ENCODE data around the gene HDAC6.
"Not testable (repeated sequence)": the region's sequence is repeated elsewhere in the genome, so short reads cannot be mapped to it uniquely, and the experiment has no call there.

Gene HDAC6

GRCh38 chrX:48824066-48824465 lies 22.2 kb downstream of the HDAC6 start:
- no peak for DNase-seq (ENCODE audit: low read depth in 3 of 3)

DNA sequence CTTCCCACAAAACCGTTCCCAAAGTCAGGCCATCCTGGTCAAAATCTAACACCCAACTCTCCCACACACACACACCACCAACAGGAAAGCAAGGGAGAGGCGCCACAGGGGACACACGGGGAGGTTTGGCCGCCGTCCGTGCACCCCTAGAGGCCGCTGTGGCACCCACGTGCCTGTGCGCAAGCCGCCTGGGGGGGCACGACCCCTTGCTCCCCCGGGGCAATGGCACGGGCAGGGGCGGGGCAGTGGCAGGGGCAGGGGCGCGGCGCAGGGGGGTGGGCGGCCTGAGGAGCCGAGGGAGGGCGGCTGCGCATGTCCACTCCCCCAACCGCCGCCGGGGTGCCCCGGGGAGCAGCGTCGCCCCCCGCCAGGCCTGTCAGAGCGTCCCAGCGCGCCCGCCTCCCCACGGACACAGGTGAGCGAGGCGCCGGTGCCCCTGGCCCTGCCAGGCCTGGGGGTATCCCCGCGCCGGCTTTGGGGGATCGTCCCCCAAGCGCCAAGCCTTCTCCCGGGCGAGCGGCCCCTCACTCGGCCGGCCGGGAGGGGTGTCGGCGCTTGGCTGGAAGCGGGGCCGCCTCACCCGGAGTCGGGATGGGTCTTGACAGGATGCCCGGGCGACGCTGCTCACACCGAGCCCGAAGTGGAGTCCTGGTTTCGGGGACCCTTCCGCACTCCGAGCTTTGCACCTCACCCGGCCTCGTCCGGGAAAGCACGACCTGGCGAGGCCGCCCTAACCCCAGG lies 24.4 kb downstream of the HDAC6 start, which contains the start of gene ERAS:
Gene ERAS (plus strand): TSS at position 379 of the 741 bp plus-strand sequence. CDS start 2,611 bp downstream, outside the sequence.
- DNase-seq (ENCODE audit: low read depth in 3 of 3) = no peak

- DNase-seq (ENCODE audit: low read depth in 3 of 3) = no peak
These were observed 25.2 kb downstream of the HDAC6 start for GRCh38 chrX:48826876-48827653.

DNA sequence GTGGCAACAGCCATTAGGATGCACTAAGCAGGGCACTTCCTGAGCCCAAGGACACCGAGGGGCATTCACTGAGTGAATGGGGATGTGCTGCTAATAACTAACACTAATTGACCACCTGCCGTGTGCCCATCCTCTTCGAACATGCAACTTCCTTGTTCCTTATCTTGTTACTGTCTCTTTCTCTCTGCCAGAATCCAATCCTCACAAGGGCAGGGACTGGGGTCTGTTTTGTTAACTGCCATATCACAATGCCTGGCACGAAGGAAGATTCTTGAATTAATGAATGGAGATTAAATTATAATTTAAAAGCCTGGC lies 25.7 kb downstream of the HDAC6 start:
- DNase-seq (ENCODE audit: low read depth in 3 of 3) = no peak

DNA sequence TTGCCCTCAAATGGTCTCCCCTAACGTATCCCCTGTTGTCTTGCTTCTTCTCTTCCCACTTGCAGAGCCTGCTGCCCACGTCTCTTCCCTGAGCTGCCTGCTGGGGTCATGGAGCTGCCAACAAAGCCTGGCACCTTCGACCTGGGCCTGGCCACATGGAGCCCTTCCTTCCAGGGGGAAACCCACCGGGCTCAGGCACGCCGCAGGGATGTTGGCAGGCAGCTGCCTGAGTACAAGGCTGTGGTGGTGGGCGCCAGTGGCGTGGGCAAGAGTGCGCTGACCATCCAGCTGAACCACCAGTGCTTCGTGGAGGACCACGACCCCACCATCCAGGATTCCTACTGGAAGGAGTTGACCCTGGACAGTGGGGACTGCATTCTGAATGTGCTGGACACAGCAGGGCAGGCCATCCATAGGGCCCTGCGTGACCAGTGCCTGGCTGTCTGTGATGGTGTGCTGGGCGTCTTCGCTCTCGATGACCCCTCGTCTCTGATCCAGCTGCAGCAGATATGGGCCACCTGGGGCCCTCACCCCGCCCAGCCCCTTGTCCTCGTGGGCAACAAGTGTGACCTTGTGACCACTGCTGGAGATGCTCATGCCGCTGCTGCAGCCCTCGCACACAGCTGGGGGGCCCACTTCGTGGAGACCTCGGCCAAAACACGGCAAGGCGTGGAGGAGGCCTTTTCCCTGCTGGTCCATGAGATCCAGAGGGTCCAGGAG lies 27.3 kb downstream of the HDAC6 start:
- no peak for DNase-seq (ENCODE audit: low read depth in 3 of 3)

GRCh38 chrX:48831136-48831908 lies 29.5 kb downstream of the HDAC6 start:
- DNase-seq (ENCODE audit: low read depth in 3 of 3) = no peak

GRCh38 chrX:48831909-48832291 lies 30.0 kb downstream of the HDAC6 start:
- DNase-seq (ENCODE audit: low read depth in 3 of 3) = no peak

- no peak for DNase-seq (ENCODE audit: low read depth in 3 of 3)
These were observed 31.8 kb downstream of the HDAC6 start for GRCh38 chrX:48833542-48834138.

- DNase-seq (ENCODE audit: low read depth in 3 of 3) = no peak
These were observed 32.5 kb downstream of the HDAC6 start for GRCh38 chrX:48834383-48834709.

GRCh38 chrX:48835524-48836329 lies 33.9 kb downstream of the HDAC6 start, which contains the start of gene PCSK1N:
PCSK1N (minus strand) TSS chrX:48835610; CDS start chrX:48835532, 78 bp downstream.
- DNase-seq (ENCODE audit: low read depth in 3 of 3) = no peak

DNA sequence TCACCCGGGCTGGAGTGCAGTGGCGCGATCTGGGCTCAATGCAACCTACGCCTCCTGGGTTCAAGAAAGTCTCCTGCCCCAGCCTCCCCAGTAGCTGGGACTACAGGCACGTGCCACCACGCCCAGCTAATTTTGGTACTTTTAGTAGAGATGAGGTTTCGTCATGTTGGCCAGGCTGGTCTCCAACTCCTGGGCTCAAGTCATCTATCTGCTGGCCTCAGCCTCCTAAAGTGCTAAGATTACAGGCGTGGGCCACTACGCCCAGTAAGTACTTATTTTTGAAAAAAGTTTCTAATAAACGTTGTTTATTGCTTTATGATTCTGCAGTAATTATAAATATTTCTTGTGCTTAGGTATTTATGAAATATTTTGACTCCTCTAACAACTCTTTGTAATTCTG lies 37.8 kb downstream of the HDAC6 start:
- no peak for DNase-seq (ENCODE audit: low read depth in 3 of 3)

DNA sequence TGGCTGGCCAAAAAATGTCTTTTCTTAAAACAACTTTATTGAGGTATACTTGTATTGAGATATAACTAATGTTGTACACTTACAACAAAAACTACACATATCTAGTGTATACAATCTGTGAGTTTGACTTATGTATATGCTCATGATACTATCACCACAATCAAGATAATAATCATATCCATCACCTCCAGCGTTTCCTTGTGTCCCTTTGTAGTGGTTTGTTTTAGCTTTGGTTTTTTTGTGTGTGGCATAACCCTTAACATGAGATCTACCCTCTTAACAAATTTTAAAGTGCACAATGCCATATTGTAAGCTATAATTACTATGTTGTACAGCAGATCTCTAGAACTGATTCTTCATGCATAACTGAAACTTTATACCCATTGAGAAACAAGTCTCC lies 47.0 kb downstream of the HDAC6 start:
- DNase-seq (ENCODE audit: low read depth in 3 of 3) = no peak

GRCh38 chrX:48852857-48853256 lies 51.0 kb downstream of the HDAC6 start:
- no peak for DNase-seq (ENCODE audit: low read depth in 3 of 3)

DNA sequence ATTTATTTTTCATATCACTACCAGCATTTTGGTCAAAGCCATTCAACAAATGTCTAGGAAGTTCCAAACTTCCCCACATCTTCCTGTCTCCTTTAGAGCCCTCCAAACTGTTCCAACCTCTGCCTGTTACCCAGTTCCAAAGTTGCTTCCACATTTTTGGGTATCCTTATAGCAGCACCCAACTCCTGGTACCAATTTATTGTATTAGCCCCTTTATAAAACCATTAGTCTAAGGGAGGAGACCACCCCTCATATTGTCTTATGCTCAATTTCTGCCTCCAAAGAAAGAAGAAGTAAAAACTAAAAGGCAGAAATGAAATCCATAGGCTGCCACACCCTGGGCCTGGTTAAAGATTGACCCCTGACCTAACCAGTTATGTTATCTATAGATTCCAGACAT lies 51.6 kb downstream of the HDAC6 start:
- not testable (repeated sequence) for DNase-seq (ENCODE audit: low read depth in 3 of 3)

- not testable (repeated sequence) for DNase-seq (ENCODE audit: low read depth in 3 of 3)
These were observed 52.4 kb downstream of the HDAC6 start for GRCh38 chrX:48854121-48854804.

DNA sequence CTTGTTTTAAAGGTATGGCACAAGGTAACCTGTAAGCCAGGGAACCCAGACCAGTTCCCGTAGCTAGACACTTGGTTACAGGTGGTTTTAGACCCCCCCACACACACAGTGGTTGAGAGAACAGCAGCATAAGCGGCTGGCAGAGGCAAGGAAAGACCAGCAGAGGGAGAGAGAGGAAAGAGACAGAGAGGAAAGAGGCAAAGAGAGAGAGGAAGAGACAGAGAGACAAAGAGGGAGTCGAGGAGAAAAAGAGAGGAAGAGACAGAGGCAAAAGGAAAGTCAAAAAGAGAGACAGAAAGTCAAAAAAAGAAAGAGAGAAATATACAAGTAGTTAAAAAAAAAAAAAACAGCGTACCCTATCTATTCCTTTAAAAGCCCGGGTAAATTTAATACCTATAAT lies 53.0 kb downstream of the HDAC6 start:
- DNase-seq (ENCODE audit: low read depth in 3 of 3) = no peak

- DNase-seq (ENCODE audit: low read depth in 3 of 3) = no peak
These were observed 62.3 kb downstream of the HDAC6 start for GRCh38 chrX:48864210-48864609.

DNA sequence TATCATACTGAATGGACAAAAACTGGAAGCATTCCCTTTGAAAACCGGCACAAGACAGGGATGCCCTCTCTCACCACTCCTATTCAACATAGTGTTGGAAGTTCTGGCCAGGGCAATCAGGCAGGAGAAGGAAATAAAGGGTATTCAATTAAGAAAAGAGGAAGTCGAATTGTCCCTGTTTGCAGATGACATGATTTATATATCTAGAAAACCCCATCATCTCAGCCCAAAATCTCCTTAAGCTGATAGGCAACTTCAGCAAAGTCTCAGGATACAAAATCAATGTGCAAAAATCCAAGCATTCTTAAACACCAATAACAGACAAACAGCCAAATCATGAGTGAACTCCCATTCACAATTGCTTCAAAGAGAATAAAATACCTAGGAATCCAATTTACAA lies 70.2 kb downstream of the HDAC6 start:
- not testable (repeated sequence) for DNase-seq (ENCODE audit: low read depth in 3 of 3)

Data from stimulated activated CD4-positive, alpha-beta T cell treated with anti-CD3 and anti-CD28 coated beads, TNF-alpha, amount 100 ng/mL, for 24 hours (primary cell).